ENCODE results near the gene ZNF592.

Gene ZNF592

DNA sequence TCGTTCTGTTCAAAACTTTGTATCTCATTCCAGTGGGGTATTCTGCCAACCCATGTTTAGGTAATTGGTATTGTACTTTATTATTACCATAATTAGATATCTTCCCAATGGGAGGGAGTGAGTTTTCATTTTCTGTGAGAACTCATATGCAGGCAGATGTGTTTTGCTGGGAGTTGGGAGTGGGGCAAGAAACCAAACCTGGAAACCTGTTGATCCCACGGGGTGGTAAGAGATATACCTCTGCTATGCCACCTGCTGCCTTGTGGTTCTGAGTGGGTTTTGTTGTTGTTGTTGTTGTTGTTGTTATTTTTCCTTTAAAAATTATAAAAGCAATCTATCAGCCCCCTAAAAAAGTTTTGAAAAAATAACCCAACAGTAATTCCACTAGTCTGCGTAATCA lies 32.1 kb downstream of the ZNF592 start:
- peaks cover 44% of the 10 kb centered on the region for H3K4me1 Mint-ChIP-seq (ENCODE audit: low read depth)
- H3K36me3 Mint-ChIP-seq (ENCODE audit: low read depth), result peaks cover 54% of the 10 kb centered on the region
- H3K27ac Mint-ChIP-seq, result no peak overlapping the region

DNA sequence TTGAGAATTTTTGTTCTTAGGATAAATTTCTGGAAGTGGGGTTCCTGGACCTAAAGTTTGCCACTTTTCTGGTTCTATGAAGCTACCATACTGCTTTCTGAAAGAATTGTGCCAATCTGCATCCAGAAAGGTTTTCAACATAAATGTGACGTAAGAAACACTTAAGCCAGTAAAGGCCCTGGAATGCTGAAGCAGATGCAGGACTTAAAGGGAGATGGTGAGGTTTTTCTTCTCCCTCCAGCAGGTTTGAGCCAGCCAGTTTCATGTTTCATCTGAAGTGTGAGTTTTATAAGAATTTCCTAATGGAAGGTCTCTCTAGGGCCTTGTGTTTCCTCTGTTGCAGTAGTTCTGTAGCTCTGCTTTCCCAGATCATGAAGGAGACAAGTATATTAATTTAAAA lies 33.1 kb downstream of the ZNF592 start:
- H3K9me3 Mint-ChIP-seq, result no peaks in the 10 kb centered on the region
- peaks cover 54% of the 10 kb centered on the region for H3K4me1 Mint-ChIP-seq (ENCODE audit: low read depth)
- H3K27ac Mint-ChIP-seq, result no peak overlapping the region

More for the DNA sequence above, 32.1 kb downstream of the ZNF592 start:
- H3K4me3 Mint-ChIP-seq, result no peak overlapping the region
- H3K27me3 Mint-ChIP-seq, result no peaks in the 10 kb centered on the region
- no peaks in the 10 kb centered on the region for H3K9me3 Mint-ChIP-seq

DNA sequence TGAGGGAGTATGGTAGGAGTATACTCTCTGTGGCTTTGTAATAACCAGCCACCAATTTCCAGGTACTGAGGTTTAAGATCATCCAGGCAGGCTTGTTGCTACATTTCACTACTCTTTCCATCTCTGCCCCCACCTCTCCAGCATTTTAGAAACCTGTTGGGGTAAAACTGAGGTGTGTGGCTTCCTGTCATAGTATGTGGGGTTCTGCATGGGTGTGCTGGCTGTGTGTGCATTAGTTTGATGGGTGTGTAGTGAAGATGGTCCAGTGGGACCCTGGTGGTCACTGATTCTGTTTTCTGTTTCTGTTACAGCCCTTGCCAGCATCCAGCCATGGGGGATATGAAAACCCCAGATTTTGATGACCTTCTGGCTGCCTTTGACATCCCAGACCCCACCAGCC lies 34.0 kb downstream of the ZNF592 start:
- Mint-ChIP-seq H3K27ac (no peak overlapping the region), H3K36me3 (ENCODE audit: low read depth) (peaks cover 59% of the 10 kb centered on the region)

More for the DNA sequence above, 33.1 kb downstream of the ZNF592 start:
- Mint-ChIP-seq H3K4me3 (no peak overlapping the region), H3K36me3 (ENCODE audit: low read depth) (peaks cover 59% of the 10 kb centered on the region), H3K27me3 (no peaks in the 10 kb centered on the region)

DNA sequence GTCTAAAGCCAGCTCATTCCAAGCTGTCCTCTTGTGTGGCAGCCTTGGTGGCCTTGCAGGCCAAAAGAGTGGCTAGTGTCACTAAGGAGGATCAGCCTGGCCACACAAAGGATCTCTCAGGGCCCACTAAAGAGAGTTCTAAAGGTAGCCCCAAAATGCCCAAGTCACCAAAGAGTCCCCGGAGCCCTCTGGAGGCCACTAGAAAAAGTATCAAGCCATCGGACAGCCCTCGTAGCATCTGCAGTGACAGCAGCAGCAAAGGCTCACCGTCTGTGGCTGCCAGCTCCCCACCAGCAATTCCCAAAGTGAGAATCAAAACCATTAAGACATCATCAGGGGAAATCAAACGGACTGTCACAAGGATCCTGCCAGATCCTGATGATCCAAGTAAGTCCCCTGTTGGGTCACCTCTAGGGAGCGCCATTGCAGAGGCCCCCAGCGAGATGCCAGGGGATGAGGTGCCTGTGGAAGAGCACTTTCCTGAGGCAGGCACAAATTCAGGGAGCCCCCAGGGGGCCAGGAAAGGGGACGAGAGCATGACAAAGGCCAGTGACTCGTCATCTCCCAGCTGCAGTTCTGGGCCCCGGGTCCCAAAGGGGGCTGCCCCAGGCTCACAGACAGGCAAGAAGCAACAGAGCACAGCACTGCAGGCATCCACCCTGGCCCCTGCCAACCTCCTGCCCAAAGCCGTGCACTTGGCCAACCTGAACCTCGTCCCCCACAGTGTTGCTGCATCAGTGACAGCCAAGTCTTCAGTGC lies 35.3 kb downstream of the ZNF592 start:
- H3K4me3 Mint-ChIP-seq, result no peak overlapping the region
- H3K27me3 Mint-ChIP-seq, result no peaks in the 10 kb centered on the region
- peaks cover 61% of the 10 kb centered on the region for H3K4me1 Mint-ChIP-seq (ENCODE audit: low read depth)
- no peaks in the 10 kb centered on the region for H3K9me3 Mint-ChIP-seq
- H3K36me3 Mint-ChIP-seq (ENCODE audit: low read depth), result peaks cover 66% of the 10 kb centered on the region
- no peak overlapping the region for H3K27ac Mint-ChIP-seq

More for the DNA sequence above, 34.0 kb downstream of the ZNF592 start:
- Mint-ChIP-seq H3K27me3 (no peaks in the 10 kb centered on the region), H3K4me3 (no peak overlapping the region), H3K4me1 (ENCODE audit: low read depth) (peaks cover 54% of the 10 kb centered on the region), H3K9me3 (no peaks in the 10 kb centered on the region)

DNA sequence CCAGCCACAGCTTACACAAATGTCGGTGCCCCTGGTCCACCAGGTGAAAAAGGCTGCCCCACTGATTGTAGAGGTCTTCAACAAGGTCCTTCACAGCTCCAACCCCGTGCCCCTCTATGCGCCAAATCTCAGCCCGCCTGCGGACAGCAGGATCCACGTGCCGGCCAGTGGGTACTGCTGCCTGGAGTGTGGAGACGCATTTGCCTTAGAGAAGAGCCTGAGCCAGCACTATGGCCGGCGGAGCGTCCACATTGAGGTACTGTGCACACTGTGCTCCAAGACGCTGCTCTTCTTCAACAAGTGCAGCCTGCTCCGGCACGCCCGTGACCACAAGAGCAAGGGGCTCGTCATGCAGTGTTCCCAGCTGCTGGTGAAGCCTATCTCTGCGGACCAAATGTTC lies 35.9 kb downstream of the ZNF592 start:
- no peak overlapping the region for H3K27ac Mint-ChIP-seq
- H3K36me3 Mint-ChIP-seq (ENCODE audit: low read depth), result peaks cover 62% of the 10 kb centered on the region
- no peaks in the 10 kb centered on the region for H3K27me3 Mint-ChIP-seq
- H3K4me3 Mint-ChIP-seq, result no peak overlapping the region
- H3K9me3 Mint-ChIP-seq, result no peaks in the 10 kb centered on the region
- H3K4me1 Mint-ChIP-seq (ENCODE audit: low read depth), result peaks cover 62% of the 10 kb centered on the region

DNA sequence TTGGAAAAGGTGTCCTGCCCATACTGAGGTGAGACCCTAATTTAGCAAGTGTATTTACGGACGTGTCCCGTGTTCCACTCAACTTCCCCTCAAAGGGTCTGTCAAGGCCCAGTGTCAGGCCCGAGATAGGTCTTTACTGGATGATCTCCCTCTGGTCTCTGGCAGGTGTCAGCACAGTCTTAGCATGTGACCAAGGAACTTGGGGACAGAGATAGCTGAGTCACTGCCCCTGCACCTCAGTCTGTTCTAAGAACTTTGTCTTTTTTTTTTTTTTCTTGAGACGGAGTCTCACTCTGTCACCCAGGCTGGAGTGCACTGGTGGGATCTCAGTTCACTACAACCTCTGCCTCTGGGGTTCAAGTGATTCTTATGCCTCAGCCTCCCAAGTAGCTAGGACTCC lies 36.7 kb downstream of the ZNF592 start:
- H3K27ac Mint-ChIP-seq, result peak overlapping the region; percentile 4
- H3K4me3 Mint-ChIP-seq, result no peak overlapping the region
- H3K36me3 Mint-ChIP-seq (ENCODE audit: low read depth), result peaks cover 62% of the 10 kb centered on the region
- H3K4me1 Mint-ChIP-seq (ENCODE audit: low read depth), result peaks cover 67% of the 10 kb centered on the region
- no peaks in the 10 kb centered on the region for H3K9me3 Mint-ChIP-seq
- H3K27me3 Mint-ChIP-seq, result no peaks in the 10 kb centered on the region

DNA sequence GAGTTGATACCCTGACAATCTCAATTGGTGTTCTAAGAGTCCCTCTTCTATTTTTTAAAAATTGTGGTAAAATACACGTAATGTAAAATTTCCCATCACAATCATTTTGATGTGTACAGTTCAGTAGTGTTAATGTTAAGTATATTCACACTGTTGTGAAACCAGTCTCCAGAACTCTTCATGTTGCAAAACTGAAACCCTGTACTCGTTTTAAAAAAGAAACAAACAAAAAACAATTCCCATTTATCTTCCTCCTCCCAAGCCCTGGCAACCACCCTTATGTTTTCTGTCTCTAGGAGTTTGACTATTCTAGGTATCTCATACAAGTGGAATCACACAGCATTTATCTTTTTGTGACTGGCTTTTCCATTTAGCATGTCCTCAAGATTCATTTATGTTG lies 40.1 kb downstream of the ZNF592 start:
- Mint-ChIP-seq H3K4me1 (ENCODE audit: low read depth) (peaks cover 46% of the 10 kb centered on the region), H3K36me3 (ENCODE audit: low read depth) (peaks cover 63% of the 10 kb centered on the region), H3K4me3 (no peak overlapping the region), H3K27me3 (no peaks in the 10 kb centered on the region), H3K9me3 (no peaks in the 10 kb centered on the region), H3K27ac (no peak overlapping the region)

DNA sequence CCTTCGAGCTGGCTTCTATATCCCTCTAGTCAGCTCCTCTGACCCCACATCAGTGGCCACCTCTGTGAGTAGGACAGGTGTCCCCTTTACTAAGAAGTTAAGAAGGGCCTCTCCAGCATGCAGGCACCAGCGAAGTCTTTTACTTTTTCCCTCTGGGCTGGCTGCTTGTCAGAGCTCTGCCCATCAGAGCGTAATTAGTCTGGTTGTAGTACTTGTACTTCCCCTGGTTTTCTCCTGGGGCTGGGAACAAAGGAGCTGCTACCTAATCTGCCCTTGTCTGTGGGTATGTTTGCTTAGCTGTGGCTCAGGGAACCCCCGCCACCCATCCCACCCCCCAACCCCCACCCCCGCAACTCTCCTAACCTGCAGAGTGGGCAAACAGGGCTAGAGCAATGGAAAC lies 41.4 kb downstream of the ZNF592 start:
- Mint-ChIP-seq H3K4me3 (no peak overlapping the region), H3K27me3 (no peaks in the 10 kb centered on the region), H3K4me1 (ENCODE audit: low read depth) (peaks cover 36% of the 10 kb centered on the region), H3K9me3 (no peaks in the 10 kb centered on the region), H3K27ac (peak overlapping the region; percentile 41), H3K36me3 (ENCODE audit: low read depth) (peaks cover 59% of the 10 kb centered on the region)

DNA sequence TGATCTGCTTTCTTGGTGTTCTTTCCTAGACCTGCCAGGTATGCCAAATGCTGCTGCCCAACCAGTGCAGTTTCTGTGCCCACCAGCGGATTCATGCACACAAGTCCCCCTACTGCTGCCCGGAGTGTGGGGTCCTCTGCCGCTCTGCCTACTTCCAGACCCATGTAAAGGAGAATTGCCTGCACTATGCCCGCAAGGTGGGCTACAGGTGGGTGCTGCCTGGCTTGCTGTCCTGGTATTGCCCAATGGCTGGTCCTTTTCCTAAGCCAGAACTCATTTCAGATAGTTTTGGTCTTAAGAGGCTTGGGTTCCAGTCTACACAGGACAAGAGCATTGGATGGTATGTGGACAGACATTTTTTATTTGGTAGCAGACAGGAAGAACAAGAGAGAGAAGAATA lies 42.3 kb downstream of the ZNF592 start:
- Mint-ChIP-seq H3K36me3 (ENCODE audit: low read depth) (peaks cover 60% of the 10 kb centered on the region), H3K27me3 (no peaks in the 10 kb centered on the region), H3K27ac (peak overlapping the region; percentile 41), H3K9me3 (no peaks in the 10 kb centered on the region), H3K4me3 (no peak overlapping the region), H3K4me1 (ENCODE audit: low read depth) (peaks cover 27% of the 10 kb centered on the region)

DNA sequence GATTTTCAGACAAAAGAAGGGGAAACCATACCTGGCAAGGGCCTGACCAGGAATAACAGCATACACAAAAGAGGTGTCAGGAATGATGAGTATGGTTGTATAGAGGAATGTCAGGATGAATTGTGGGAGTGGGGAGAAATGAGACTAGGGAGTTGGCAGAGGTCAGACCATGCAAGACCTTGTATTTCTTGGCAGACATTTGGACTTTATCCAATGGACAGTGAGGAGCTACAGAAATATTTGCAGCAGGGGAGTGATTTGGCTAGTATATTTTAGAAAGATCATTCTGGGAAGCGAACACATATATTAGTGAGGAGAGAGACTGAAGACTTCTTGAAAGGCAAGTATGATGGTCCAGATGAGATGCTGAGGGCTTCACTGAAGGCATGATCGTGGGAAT lies 43.4 kb downstream of the ZNF592 start:
- H3K27me3 Mint-ChIP-seq, result no peaks in the 10 kb centered on the region
- H3K4me1 Mint-ChIP-seq (ENCODE audit: low read depth), result peaks cover 19% of the 10 kb centered on the region
- H3K36me3 Mint-ChIP-seq (ENCODE audit: low read depth), result peaks cover 60% of the 10 kb centered on the region
- H3K4me3 Mint-ChIP-seq, result no peak overlapping the region
- H3K9me3 Mint-ChIP-seq, result no peaks in the 10 kb centered on the region
- H3K27ac Mint-ChIP-seq, result peak overlapping the region; percentile 0

DNA sequence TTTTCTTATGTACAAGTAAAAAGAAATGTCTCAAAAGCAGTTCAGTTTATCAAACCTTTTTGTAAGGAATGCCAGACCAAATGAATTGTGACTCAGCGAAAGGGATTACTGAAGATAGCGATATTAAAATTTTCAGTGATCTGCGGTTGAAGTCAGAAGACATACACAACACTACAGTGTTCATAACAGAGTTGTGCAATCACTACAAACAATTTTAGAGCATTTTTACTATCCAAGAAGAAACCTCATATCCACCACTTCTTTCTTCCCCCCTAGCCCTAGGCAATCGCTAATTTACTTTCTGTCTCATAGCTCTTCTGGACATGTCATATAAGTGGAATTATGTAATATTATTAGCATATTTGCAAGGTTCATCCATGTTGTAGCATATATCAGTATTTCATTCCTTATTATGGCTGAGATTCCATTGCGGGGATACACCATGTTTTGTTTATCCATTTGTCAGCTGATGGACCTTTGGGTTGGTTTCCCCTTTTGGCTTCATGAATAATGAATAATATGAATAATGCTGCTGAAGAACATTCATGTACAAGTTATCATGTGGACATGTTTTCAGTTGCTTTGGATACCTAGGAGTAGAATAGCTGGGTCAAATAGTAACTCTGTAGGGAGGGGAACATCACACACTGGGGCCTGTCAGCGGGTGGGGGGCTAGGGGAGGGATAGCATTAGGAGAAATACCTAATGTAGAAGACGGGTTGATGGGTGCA lies 45.2 kb downstream of the ZNF592 start:
- Mint-ChIP-seq H3K27ac (no peak overlapping the region), H3K4me1 (ENCODE audit: low read depth) (peaks cover 8% of the 10 kb centered on the region), H3K9me3 (no peaks in the 10 kb centered on the region), H3K4me3 (no peak overlapping the region), H3K27me3 (no peaks in the 10 kb centered on the region), H3K36me3 (ENCODE audit: low read depth) (peaks cover 51% of the 10 kb centered on the region)

DNA sequence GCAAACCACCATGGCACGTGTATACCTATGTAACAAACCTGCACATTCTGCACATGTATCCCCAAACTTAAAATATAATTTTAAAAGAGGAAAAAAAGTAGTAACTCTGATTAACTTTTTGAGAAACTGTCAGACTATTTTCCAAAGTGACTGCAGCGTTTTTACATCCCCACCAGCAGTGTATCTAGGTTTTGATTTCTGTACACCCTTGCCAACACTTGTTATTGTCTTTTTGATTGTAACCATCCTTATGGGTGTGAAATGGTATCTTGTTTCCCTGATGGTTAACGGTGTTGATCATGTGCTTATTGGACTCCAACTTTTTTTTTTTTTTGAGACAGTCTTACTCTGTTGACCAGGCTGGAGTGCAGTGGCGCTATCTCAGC lies 45.8 kb downstream of the ZNF592 start:
- peaks cover 53% of the 10 kb centered on the region for H3K36me3 Mint-ChIP-seq (ENCODE audit: low read depth)
- no peak overlapping the region for H3K27ac Mint-ChIP-seq
- H3K4me1 Mint-ChIP-seq (ENCODE audit: low read depth), result peaks cover 6% of the 10 kb centered on the region
- no peak overlapping the region for H3K4me3 Mint-ChIP-seq
- H3K9me3 Mint-ChIP-seq, result no peaks in the 10 kb centered on the region
- no peaks in the 10 kb centered on the region for H3K27me3 Mint-ChIP-seq

DNA sequence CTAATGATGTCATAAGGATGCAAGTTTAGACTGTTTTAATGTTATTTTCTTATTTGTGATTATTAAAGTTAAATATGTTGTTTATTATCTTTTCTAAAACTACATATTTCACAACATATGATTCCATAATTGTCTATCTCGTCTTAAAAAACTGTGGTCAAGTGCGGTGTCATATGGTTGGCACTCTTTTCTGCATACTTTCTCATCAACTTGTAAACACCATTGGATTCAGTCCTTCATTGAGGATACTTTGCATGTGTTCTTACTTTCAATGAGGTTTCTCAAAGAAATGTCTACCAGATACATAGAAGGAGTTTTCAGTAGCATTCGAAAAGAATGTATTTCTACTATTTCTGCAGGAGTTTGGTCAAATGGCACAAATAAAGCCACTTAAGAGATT lies 46.8 kb downstream of the ZNF592 start:
- no peaks in the 10 kb centered on the region for H3K4me1 Mint-ChIP-seq (ENCODE audit: low read depth)
- H3K9me3 Mint-ChIP-seq, result no peaks in the 10 kb centered on the region
- no peak overlapping the region for H3K4me3 Mint-ChIP-seq
- H3K27ac Mint-ChIP-seq, result no peak overlapping the region
- no peaks in the 10 kb centered on the region for H3K27me3 Mint-ChIP-seq
- peaks cover 53% of the 10 kb centered on the region for H3K36me3 Mint-ChIP-seq (ENCODE audit: low read depth)

DNA sequence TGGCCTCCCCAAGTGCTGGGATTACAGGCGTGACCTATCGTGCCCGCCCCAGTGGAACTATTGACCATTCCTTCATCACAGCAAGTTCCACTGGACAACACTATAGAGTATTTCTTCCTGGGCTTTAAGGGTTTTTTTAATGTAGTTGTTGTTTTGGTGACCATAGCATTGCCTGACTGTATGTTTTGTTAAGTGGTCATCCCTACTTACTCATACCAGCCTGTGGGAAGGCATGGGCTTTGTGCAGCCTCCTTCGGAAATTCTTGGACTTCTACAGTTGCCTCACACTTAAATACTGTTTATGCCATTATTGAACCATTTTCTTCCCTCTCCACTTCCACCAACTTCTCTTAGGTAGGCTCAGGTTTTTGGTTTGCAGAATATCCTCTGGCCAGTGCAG lies 48.8 kb downstream of the ZNF592 start:
- Mint-ChIP-seq H3K27ac (no peak overlapping the region), H3K4me1 (ENCODE audit: low read depth) (no peaks in the 10 kb centered on the region), H3K36me3 (ENCODE audit: low read depth) (peaks cover 41% of the 10 kb centered on the region), H3K27me3 (no peaks in the 10 kb centered on the region), H3K4me3 (no peak overlapping the region), H3K9me3 (no peaks in the 10 kb centered on the region)

DNA sequence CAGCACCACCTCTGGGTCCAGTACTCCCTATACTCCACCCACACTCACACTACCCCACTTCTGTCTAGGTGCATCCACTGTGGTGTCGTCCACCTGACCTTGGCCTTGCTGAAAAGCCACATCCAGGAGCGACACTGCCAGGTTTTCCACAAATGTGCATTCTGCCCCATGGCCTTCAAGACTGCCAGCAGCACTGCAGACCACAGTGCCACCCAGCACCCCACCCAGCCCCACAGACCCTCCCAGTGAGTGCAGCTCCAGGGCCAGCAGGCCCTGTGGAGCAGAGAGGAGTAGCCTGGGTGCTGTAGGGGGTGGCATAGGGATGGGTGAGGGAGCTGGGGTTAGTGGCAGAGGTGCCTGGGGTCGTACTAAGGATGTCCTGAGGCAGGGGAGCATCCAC lies 49.4 kb downstream of the ZNF592 start:
- Mint-ChIP-seq H3K4me3 (no peak overlapping the region), H3K27ac (no peak overlapping the region), H3K36me3 (ENCODE audit: low read depth) (peaks cover 44% of the 10 kb centered on the region), H3K9me3 (no peaks in the 10 kb centered on the region), H3K27me3 (no peaks in the 10 kb centered on the region), H3K4me1 (ENCODE audit: low read depth) (no peaks in the 10 kb centered on the region)
